Large intestine (tissue), 3 donors: Measurements from ENCODE around the gene UTP11. TPM values are rescaled to one million over a fixed set of nuclear protein-coding genes. Genes with fewer than 3 reads are reported as not detected.
A peak's percentile ranks its signal among the peaks of the same experiment; 100 is the strongest.

ENCODE experiments used
- DNase-seq, 2 donors: peaks; one replicate each; pipeline versions ENCODE4 v3.0.0 to v3.0.0-alpha.2; 2013
- H3K27ac ChIP-seq: one replicate; pipeline ENCODE4 v1.5.1; 2013; ENCODE audit warnings: low read length
- H3K27me3 ChIP-seq: 2 replicates; pipeline ENCODE4 v1.6.1; 2013; ENCODE audit warnings: low read length; ENCODE audit not compliant: control insufficient read depth, insufficient read depth
- H3K36me3 ChIP-seq: 2 replicates; pipeline ENCODE4 v1.6.1; 2013; ENCODE audit warnings: low read length; ENCODE audit not compliant: control insufficient read depth, insufficient read depth
- H3K4me1 ChIP-seq: one replicate; pipeline ENCODE4 v1.6.1; 2013; ENCODE audit warnings: low read length; ENCODE audit not compliant: control insufficient read depth, insufficient read depth
- H3K4me3 ChIP-seq: one replicate; pipeline ENCODE4 v1.5.1; 2013; ENCODE audit warnings: low read length
- H3K9me3 ChIP-seq: one replicate; pipeline ENCODE4 v1.6.1; 2013; ENCODE audit warnings: mild to moderate bottlenecking, low read depth, low read length, moderate library complexity; ENCODE audit not compliant: control insufficient read depth
- WGBS: methylation state at CpG from one replicate; pipeline ENCODE4 v1.1.5; 2013; ENCODE audit warnings: low lambda C conversion rate; ENCODE audit not compliant: insufficient coverage; 5-methylcytosine and 5-hydroxymethylcytosine counted together
- polyA plus RNA-seq: library from polyadenylated mRNA; unstranded; fragments of 120-200 nt; gene quantifications from one replicate; pipeline ENCODE4 v1.2.1, GENCODE V29; 2013

Gene UTP11
- polyA plus RNA-seq, 1 donor = 39.0 TPM

DNA sequence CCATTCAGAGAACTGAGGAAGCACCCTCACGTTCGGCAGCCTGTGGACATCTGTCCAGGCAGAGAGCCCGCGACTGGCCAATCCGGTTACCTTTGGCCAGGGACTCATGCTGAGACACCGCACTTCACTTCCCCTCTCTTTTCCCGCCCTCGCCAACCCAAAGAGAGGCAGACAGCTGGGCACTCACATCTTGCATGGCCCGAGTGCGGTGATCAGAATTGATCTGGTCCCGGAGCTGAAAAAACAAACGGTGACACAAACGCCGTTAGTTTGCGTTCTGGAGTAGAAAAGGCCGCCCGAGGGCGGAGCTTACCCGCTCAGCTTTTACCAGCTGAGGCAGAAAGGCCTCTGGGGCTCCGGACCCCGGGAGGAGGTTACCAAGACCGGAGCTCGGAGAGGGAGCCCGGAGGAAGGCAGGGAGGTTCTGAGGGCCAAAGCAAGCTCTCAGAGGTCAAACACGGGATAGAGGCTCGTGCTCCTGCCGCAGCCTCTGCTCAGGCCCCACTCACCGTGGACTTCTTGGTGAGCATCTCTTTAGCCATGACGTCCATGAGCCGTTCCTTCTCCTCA, 23.1 kb upstream of the UTP11 start:
- DNase-seq = no peak
- peak overlapping the region; percentile 86 for H3K4me3 ChIP-seq
- H3K36me3 ChIP-seq = peaks cover 25% of the 10 kb centered on the region
- peak overlapping the region; percentile 24 for H3K27ac ChIP-seq
- H3K4me1 ChIP-seq = peaks cover 2% of the 10 kb centered on the region
- no peaks in the 10 kb centered on the region for H3K9me3 ChIP-seq
- no CpG with 5 or more reads among the region's 30 CpGs for WGBS
- no peaks in the 10 kb centered on the region for H3K27me3 ChIP-seq

DNA sequence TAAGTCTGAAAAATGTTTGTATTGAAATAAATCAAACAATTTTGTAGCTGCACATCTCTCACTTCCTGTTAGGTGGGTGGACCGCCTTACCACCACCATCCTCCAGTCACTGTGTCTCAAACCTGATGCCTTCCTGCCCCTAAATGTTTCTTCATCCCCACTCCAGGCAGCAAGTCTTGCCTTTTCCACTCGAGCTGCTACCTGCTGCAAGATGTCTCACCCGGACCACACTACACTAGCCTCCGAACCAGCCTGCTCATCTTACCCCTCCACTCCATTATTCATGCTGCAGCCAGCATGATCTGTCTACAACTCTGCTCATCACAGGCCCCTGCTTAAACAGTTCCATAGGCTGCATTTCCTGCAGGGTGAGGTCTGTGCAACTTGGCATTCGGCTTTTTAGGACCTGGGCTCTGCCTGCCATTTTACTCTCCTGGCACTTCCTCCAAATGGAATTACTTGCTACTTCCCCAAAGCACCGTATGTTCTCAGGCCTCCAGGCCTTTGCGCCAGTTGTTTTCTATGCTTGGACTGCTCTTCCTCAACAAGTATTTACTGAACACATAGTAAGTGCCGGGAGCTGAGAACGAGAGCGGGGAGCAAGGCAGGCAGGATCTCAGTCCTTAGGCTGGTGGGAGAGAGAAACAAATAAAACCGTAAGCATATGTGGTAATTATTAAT, 17.5 kb upstream of the UTP11 start:
- Histone ChIP-seq H3K4me3 (peak overlapping the region; percentile 44), H3K4me1 (peaks cover 22% of the 10 kb centered on the region), H3K27ac (peak overlapping the region; percentile 75), H3K36me3 (peaks cover 19% of the 10 kb centered on the region), H3K27me3 (no peaks in the 10 kb centered on the region), H3K9me3 (no peaks in the 10 kb centered on the region)
- 52% methylated on average over 4 of the region's 11 CpGs for WGBS
- peak in 1 of 2 donors; percentile 37 for DNase-seq

DNA sequence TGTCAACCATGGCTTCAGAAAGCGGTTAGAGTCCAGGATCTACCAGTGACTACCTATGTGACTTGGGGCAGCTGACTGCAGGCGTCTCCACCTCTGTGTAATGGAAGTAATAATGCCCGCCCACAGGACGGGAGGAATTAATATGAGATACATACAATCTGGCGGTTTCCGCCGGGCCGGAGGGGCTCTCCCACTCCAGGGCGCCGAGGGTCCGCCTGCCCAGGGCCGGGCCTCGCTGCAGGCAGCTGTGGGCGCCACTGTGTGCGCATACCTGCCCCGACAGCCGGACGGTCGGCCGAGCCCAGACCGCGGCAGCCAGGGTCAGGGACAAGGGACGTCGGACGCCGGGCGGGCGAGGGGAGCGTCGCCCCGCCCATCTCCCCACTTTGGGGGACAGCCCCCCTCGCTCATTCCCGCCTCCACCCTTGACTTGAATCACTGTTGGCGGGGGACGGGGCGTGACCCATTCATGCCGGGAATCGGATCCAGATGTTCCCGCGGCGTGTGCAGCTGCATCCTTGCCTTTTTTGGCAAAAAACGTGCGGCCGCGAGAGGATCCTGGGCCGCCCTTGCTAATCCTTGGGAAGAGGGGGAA, 16.7 kb upstream of the UTP11 start:
- Histone ChIP-seq H3K27me3 (no peaks in the 10 kb centered on the region), H3K4me3 (peak overlapping the region; percentile 44), H3K36me3 (peaks cover 19% of the 10 kb centered on the region), H3K27ac (peak overlapping the region; percentile 75), H3K9me3 (no peaks in the 10 kb centered on the region), H3K4me1 (peaks cover 31% of the 10 kb centered on the region)
- DNase-seq = peak; percentile 60 to 82
- no CpG with 5 or more reads among the region's 46 CpGs for WGBS

DNA sequence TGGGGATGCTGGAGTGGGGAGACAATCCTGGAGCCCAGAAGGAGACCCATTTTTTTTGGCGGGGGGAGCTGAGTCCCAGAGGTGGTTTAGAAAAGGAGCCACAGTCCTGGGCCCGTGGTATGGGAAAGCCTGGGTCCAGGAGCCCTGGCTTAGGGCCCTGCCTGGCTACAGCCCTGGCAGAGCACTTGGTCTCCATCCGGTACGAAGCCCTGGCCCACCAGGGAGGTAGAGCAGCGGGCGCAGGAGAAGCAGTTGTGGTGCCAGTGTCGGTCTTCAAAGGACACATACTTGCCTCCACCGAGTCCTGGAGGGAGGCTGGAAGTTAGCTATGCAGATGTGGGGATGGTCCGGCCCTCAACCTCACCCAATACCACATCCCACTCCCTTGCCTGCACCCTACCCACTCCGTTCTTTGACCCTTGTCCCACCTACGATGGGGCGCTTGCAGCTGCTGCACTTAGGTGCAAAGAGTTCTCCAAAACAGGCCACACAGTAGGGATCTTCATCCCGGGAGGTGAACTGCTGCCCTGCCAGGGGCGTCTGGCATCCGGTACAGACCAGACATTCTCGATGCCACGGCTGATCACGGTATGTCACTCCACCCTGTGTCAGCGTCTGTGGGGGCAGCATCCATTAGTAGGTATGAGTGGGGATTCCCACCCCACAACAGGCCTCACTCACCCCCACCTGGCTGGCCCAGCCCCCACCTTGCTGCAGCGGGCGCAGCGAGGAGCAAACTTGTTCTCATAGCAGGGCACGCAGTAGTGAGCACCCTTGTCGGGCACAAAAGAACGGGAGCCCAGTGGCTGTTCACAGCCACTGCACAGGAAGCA, 15.1 kb upstream of the UTP11 start:
- WGBS = 92% methylated on average over 2 of the region's 25 CpGs
- H3K36me3 ChIP-seq = peaks cover 19% of the 10 kb centered on the region
- no peaks in the 10 kb centered on the region for H3K9me3 ChIP-seq
- H3K27me3 ChIP-seq = no peaks in the 10 kb centered on the region
- H3K4me3 ChIP-seq = no peak overlapping the region
- H3K4me1 ChIP-seq = peaks cover 37% of the 10 kb centered on the region
- peak overlapping the region; percentile 73 for H3K27ac ChIP-seq
- DNase-seq = no peak

DNA sequence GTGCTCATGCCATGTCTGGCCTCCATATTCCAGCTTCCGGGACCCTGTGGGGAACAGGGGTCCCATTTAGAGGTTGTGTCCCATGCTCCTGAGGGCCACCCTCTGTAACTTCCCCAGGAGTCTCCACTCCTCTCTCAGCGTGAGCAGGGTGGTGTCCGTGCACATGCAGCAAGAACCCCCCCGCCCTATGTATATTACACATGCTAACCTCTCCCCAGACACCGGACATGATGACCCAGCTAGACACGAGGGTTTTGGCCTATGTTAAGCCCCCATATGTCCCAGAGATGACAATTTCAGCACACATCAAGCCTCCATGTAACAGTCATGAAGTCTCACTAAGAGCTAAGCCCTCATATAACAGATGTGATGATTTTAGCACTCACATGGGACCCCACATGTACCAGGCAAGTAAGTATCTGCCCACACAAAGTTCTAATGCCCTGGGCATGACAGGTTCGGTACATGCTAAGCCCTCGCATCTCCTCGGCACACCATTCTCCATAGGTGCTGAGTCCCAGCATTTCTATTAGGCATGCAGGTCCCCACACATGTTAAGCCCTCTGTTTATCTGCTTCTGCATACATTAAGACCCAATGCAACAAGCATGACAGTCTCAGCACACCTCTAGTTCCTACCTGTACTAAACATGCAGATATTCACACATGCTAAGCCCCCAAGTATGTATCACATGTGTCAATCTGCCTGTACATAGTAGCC, 14.3 kb upstream of the UTP11 start:
- H3K36me3 ChIP-seq = peaks cover 19% of the 10 kb centered on the region
- no peak overlapping the region for H3K27ac ChIP-seq
- no peak overlapping the region for H3K4me3 ChIP-seq
- DNase-seq = no peak
- no peaks in the 10 kb centered on the region for H3K27me3 ChIP-seq
- peaks cover 37% of the 10 kb centered on the region for H3K4me1 ChIP-seq
- no peaks in the 10 kb centered on the region for H3K9me3 ChIP-seq
- no CpG with 5 or more reads among the region's 9 CpGs for WGBS

DNA sequence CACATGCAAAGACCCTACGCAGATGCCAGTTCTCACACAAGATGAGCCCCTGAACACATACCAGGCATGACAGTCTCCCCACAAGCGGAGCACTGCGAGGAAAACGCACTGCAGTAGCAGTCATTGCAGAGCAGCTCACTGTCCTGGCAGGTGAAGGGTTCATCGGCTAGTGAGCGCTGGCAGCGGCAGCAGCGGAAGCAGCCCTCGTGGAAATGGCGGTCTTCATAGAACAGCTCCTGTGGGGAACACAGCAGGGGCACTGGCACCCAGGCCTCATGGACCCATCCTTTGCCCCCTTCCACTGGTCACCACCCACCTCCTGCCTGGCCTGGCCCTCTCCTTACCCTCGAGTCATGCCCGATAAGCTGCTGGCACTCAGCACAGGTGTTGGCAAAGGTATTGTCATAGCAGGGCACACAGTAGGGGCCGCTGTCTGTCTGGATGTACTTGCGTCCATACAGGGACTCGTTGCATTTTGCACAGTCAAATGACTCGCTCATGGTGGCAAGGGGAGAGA, 13.6 kb upstream of the UTP11 start:
- WGBS = no CpG with 5 or more reads among the region's 16 CpGs
- no peak for DNase-seq
- H3K9me3 ChIP-seq = no peaks in the 10 kb centered on the region
- H3K27me3 ChIP-seq = no peaks in the 10 kb centered on the region
- H3K36me3 ChIP-seq = peaks cover 19% of the 10 kb centered on the region
- H3K4me3 ChIP-seq = no peak overlapping the region
- H3K27ac ChIP-seq = peak overlapping the region; percentile 82
- H3K4me1 ChIP-seq = peaks cover 42% of the 10 kb centered on the region

DNA sequence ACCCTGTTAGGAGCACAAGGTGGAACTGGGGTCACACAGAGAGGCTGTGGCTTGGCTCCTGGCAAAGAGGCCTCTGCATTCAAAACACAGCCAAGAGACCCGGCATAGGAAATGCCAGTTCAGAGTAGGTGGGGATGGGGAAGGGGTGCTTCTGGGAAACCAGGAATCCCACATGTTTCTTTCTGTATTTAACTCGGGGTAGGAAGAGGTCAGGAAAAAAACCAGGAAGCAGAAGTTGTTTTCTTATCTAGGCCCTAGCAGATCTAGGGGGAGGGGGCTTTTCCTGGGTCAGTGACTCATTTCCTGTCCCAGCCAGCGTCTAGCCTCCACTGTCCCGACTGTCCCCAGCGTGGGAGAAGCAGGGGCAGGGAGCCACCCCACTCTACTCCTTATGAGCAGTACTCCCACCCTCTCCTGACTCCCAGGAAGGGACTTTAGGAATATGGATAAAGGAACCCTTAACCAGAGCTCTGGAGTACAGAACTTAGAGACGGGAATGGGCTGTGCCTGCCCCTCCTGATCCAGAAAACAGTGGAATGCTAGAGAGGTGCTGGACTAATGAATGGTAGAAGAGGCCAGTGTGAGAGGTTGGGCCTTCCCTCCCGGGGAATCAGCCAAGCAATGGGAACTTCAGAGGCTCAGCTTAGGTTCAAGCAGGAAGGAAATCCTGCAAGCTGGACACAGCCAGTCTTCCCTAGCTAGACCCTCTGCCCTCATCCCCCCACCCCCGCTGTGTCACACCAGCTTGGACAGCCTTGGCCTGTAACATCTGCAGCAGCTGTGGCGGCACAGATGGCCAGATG, 12.9 kb upstream of the UTP11 start:
- no peaks in the 10 kb centered on the region for H3K27me3 ChIP-seq
- peak overlapping the region; percentile 82 for H3K27ac ChIP-seq
- DNase-seq = peak in 1 of 2 donors; percentile 60
- WGBS = no CpG with 5 or more reads among the region's 9 CpGs
- peaks cover 19% of the 10 kb centered on the region for H3K36me3 ChIP-seq
- H3K4me3 ChIP-seq = no peak overlapping the region
- H3K9me3 ChIP-seq = no peaks in the 10 kb centered on the region
- H3K4me1 ChIP-seq = peaks cover 47% of the 10 kb centered on the region

DNA sequence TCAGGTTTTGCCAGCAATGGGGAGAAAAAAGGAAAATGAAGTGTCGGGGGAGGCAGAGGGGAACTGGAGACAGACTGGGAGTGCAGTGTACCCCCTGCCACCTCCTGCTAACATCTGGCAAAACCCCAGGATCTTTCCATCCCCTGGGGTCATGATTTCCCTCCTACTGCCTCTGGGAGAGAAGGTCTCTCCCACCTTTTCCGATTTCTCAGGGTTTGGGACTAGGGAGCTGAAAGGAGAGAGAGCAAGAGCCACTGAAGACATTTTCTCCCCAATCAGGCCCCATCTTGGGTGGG, 12.4 kb upstream of the UTP11 start:
- Histone ChIP-seq H3K27ac (peak overlapping the region; percentile 82), H3K27me3 (no peaks in the 10 kb centered on the region), H3K4me3 (no peak overlapping the region), H3K36me3 (peaks cover 19% of the 10 kb centered on the region), H3K9me3 (no peaks in the 10 kb centered on the region), H3K4me1 (peaks cover 44% of the 10 kb centered on the region)
- no peak for DNase-seq
- WGBS = no CpG with 5 or more reads among the region's 2 CpGs

DNA sequence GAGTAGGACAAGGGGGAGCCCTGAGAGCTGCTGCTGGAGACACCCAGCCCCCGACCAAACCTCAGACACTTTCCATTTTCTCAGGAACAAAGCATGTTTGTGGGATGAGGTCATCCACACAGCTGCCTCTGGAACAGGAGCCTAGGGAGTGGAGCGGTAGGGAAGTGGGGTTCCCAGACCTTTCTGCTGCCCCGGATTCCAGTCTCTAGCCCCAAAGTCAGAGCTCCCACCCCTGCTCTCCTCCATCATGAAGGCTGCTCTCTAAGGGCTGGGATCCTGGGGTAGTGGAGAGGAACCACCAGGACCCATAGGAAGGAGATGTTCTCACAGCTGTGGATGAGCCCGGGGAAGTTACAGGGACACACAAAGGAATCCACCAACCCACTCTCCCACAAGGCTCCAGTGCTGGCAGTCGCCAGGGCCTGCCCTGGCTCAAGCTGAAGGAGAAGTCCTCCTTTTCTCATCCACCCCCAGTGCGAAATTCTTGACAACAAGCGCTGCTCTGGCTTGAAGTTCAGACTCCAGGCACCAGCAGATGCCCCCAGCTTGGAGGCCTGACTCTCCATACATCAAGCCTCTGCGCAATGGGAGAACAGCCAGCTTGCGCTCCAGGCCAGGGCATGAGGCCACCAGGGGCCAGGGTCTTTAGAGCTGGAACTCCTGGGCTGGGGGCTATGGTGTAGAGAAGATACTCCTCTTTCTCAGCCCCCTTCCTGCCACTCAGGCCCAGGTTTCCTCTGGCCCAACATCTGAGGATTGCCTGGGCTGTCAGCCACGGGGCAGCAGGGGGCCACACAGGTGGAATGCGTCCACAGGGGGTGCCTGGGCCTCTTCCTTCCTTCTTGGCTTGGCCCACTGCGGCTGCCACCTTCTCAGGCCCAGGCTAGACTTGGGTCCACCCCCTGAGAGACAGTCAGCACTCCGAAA, 11.7 kb upstream of the UTP11 start:
- Histone ChIP-seq H3K27me3 (no peaks in the 10 kb centered on the region), H3K36me3 (peaks cover 19% of the 10 kb centered on the region), H3K4me3 (no peak overlapping the region), H3K9me3 (no peaks in the 10 kb centered on the region), H3K4me1 (peaks cover 42% of the 10 kb centered on the region), H3K27ac (peak overlapping the region; percentile 82)
- peak in 1 of 2 donors; percentile 44 for DNase-seq
- WGBS = no CpG with 5 or more reads among the region's 13 CpGs
